ENCODE results near the gene SHISA9. TPM values are rescaled to one million over a fixed set of nuclear protein-coding genes. Genes with fewer than 3 reads are reported as not detected.

SHISA9 gene
- total RNA-seq, 6 donors from 2014 or later: 0.13 to 1.7 (median 0.20) TPM; not detected in 2

GRCh38 chr16:13029786-13030185, 128.4 kb downstream of the SHISA9 start:
- Histone ChIP-seq H3K4me1 (no peaks in the 10 kb centered on the region), H3K36me3 (no peaks in the 10 kb centered on the region), H3K4me3 (no peak overlapping the region), H3K27me3 (no peaks in the 10 kb centered on the region), H3K9me3 (no peaks in the 10 kb centered on the region), H3K27ac (no peak overlapping the region)
- no peak for DNase-seq
- no peak for TF ChIP-seq POLR2AphosphoS5 (IDR thresholded peaks at IDR 0.05)
- TF ChIP-seq EP300 (IDR thresholded peaks at IDR 0.05): no peak
- TF ChIP-seq CTCF (IDR thresholded peaks at IDR 0.05): no peak
- 60 to 78% methylated on average over 5 of the region's 5 CpGs for WGBS, 2 donors
- no peak for ATAC-seq (ENCODE audit: low FRiP score in 2 of 2)

DNA sequence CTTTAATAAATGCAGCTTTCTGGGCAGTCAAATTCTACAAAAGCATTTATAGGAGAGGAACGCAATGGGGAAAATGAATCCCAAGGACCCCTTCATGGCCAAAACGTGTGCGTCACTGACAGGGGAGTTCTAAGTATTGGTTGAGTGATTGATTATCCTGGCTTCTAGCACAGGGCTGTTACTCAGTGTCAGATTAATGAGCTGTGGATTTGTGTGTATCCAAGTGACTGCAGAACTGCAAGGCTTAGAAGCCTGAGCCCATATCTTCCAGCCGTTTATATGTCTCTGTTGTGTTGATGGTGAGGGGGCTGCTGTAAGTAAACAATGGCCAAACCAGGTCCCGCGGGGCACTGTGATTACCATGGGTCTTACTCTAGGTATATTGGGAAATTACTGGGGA, 129.4 kb downstream of the SHISA9 start:
- no peaks in the 10 kb centered on the region for H3K27me3 ChIP-seq
- 50 to 55% methylated on average over 5 to 6 of the region's 6 CpGs for WGBS, 2 donors
- no peaks in the 10 kb centered on the region for H3K9me3 ChIP-seq
- ATAC-seq (ENCODE audit: low FRiP score in 2 of 2) (no peak), DNase-seq (no peak)
- no peak overlapping the region for H3K4me3 ChIP-seq
- no peak overlapping the region for H3K27ac ChIP-seq
- TF ChIP-seq EP300 (IDR thresholded peaks at IDR 0.05) (no peak), POLR2A (IDR thresholded peaks at IDR 0.05) (no peak), POLR2AphosphoS5 (IDR thresholded peaks at IDR 0.05) (no peak), CTCF (IDR thresholded peaks at IDR 0.05) (no peak)
- no peaks in the 10 kb centered on the region for H3K4me1 ChIP-seq
- no peaks in the 10 kb centered on the region for H3K36me3 ChIP-seq

- 88 to 91% methylated on average over 5 of the region's 5 CpGs for WGBS, 2 donors
- ATAC-seq (ENCODE audit: low FRiP score in 2 of 2): no peak
- TF ChIP-seq POLR2AphosphoS5 (IDR thresholded peaks at IDR 0.05) (no peak), CTCF (IDR thresholded peaks at IDR 0.05) (no peak)
These were observed 131.5 kb downstream of the SHISA9 start for GRCh38 chr16:13032911-13033310.

GRCh38 chr16:13036600-13036999, 135.2 kb downstream of the SHISA9 start:
- Histone ChIP-seq H3K27me3 (no peaks in the 10 kb centered on the region), H3K9me3 (peaks cover 0 to 7% (median 0%) of the 10 kb centered on the region in 4 donors), H3K4me3 (no peak overlapping the region), H3K27ac (no peak overlapping the region), H3K4me1 (no peaks in the 10 kb centered on the region), H3K36me3 (no peaks in the 10 kb centered on the region)
- 14 to 16% methylated on average over 4 of the region's 4 CpGs for WGBS, 2 donors
- no peak for DNase-seq
- no peak for TF ChIP-seq POLR2AphosphoS5 (IDR thresholded peaks at IDR 0.05)
- TF ChIP-seq POLR2A (IDR thresholded peaks at IDR 0.05): no peak
- no peak for ATAC-seq (ENCODE audit: low FRiP score in 2 of 2)

More at GRCh38 chr16:13032911-13033310, 131.5 kb downstream of the SHISA9 start:
- no peaks in the 10 kb centered on the region for H3K4me1 ChIP-seq
- no peaks in the 10 kb centered on the region for H3K9me3 ChIP-seq
- no peaks in the 10 kb centered on the region for H3K36me3 ChIP-seq
- DNase-seq: no peak
- no peaks in the 10 kb centered on the region for H3K27me3 ChIP-seq
- no peak overlapping the region for H3K4me3 ChIP-seq
- H3K27ac ChIP-seq: no peak overlapping the region

DNA sequence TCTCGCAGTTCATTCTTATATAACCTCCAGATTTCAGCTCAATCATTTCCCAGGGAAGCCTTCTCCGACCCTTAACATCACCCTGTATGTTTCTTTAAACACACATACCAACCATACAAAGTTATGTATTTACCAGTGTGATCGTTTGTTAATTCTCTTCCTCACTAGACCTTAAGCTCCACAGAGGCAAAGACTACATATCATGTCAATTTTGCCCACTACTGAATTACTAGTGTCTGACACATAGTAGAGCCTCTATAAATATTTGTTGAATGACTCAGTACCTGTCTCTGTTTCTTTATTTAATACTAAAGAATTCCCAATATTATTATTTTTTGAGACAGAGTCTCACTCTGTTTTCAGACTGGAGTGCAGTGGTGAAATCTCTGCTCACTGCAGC, 137.2 kb downstream of the SHISA9 start:
- Histone ChIP-seq H3K27me3 (no peaks in the 10 kb centered on the region), H3K36me3 (no peaks in the 10 kb centered on the region), H3K9me3 (peaks cover 0 to 7% (median 2%) of the 10 kb centered on the region in 4 donors), H3K4me3 (no peak overlapping the region), H3K27ac (no peak overlapping the region), H3K4me1 (no peaks in the 10 kb centered on the region)
- ATAC-seq (ENCODE audit: low FRiP score in 2 of 2) (no peak), DNase-seq (no peak)
- 62 to 82% methylated on average over 3 of the region's 3 CpGs for WGBS, 2 donors
- TF ChIP-seq POLR2A (IDR thresholded peaks at IDR 0.05) (no peak), EP300 (IDR thresholded peaks at IDR 0.05) (no peak)

- Histone ChIP-seq H3K4me1 (no peaks in the 10 kb centered on the region), H3K36me3 (no peaks in the 10 kb centered on the region), H3K4me3 (no peak overlapping the region), H3K27ac (no peak overlapping the region), H3K27me3 (no peaks in the 10 kb centered on the region), H3K9me3 (peaks cover 0 to 7% (median 2%) of the 10 kb centered on the region in 4 donors)
- WGBS, 2 donors: 25 to 38% methylated on average over 2 of the region's 2 CpGs
- no peak for DNase-seq
- TF ChIP-seq POLR2AphosphoS5 (IDR thresholded peaks at IDR 0.05) (no peak), POLR2A (IDR thresholded peaks at IDR 0.05) (no peak), EP300 (IDR thresholded peaks at IDR 0.05) (no peak), CTCF (IDR thresholded peaks at IDR 0.05) (no peak)
- ATAC-seq (ENCODE audit: low FRiP score in 2 of 2): no peak
These were observed 138.1 kb downstream of the SHISA9 start for GRCh38 chr16:13039526-13039925.
